SKM-1 (cell line): ENCODE results near the gene SEC31B.
A peak's percentile ranks its signal among the peaks of the same experiment; 100 is the strongest.

Experiments used
- DNase-seq: peaks from one replicate; lab custom pipeline; 2025; ENCODE audit not compliant: unreplicated experiment; lab: John Stamatoyannopoulos, UW

SEC31B gene

DNA sequence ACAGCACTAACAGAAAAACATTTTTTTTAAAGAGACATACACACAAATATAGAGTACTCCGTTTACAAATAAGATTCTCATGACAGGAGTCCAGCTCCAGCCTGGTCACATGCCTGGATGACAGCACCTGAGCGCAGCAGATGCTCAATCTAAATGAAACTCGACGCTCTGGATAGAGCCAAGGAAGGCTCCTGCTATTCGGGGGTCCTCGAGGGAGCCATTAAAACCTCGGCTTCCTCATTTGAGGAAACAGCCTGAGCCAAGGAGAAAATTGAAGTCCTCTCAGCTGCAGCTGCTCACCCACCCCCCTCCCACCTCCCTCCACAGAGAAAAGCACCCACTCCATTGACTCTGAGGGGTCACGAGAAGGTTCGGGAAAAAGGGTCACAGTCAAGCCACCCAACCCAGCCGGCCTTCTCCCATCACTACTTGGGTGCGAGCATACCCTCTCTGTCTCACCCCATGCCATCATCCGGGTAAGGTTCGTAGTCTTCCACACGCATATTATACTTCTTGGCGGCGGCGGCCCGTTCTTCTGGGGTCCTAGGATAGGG lies 9.3 kb upstream of the SEC31B start:
- DNase-seq, result no peak

DNA sequence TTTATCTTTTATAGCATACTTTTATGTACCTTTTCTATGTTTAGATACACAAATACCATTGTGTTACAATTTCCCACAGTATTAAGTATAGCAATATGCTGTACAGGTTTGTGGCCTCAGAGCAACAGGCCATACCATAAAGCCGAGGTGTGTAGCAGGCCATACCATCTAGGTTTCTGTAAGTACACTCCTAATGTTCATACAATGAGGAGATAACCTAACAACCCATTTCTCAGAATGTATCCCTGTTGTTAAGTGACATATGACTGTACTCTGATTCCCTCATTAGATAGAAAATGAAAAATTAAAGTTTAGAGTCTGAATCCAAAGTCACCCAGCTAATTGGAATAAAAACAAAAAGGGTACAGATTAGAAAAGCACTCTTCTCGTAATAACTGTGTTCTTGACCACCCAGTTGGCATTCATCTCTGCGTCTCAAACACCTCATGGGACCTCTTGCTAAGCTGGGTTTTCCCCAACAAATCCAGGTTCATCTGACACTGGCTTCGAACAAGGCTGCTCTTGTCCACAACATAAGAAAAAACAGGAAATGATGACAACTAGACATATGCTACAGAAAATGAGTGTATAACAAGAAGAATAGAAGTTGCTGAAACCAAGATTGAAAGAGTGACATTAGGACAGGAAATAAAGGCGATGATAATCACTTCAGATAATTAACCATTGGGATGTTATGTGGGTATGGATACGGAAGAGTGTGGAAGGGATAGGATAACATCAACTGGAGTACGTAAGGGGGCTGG lies 8.6 kb upstream of the SEC31B start:
- no peak for DNase-seq

DNA sequence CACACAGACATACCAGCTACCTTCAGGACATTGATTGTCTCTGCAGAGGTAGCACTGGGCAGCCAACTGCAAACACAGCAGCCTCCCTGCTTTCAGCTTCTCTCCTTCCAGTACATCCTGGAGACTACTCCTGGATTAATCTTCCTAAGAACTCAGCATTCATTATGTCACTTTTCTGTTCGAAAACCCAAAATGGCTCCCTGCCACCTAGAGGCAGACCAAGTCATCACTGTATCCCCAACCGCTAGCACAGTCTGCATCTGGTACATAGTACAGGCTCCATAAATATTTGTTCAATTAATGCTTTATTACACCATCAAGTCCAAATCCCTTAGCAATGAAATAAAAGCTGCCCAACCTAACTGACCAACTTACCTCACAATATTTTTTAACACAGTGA lies 5.0 kb upstream of the SEC31B start:
- DNase-seq, result no peak

DNA sequence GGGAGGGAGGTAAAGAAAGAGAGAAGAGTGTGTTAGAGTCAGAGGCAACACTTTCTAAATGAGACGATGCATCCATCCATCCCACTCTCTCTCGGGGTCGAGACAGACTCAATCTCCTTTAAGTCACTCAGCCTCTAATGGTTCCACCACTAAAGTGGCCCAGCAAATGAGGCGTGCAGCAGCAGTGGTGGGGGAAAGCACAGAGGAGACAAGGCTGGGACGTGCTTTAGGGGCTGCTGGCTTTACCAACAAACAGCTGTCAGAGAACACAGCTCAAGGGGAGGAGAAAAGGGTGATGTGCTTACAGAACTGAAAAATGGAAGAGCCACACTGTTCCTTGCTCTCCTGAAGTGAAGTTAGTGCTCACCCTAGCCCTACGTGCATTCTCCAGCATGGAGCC lies 4.5 kb upstream of the SEC31B start:
- no peak for DNase-seq

DNA sequence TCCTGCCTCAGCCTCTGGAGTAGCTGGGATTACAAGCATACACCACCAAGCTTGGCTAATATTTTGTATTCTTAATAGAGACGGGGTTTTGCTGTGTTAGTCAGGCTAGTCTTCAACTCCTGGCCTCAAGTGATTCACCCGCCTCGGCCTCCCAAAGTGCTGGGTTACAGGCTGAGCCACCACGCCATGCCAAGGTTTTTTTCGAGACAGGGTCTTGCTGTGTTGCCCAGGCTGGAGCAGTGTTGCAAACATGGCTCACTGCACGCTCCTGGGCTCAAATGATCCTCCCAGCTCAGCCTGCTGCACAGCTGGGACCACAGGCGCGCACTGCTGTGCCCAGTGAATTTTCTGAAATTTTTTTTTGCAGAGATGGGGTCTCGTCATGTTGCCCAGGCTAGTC lies 3.3 kb upstream of the SEC31B start:
- no peak for DNase-seq

DNA sequence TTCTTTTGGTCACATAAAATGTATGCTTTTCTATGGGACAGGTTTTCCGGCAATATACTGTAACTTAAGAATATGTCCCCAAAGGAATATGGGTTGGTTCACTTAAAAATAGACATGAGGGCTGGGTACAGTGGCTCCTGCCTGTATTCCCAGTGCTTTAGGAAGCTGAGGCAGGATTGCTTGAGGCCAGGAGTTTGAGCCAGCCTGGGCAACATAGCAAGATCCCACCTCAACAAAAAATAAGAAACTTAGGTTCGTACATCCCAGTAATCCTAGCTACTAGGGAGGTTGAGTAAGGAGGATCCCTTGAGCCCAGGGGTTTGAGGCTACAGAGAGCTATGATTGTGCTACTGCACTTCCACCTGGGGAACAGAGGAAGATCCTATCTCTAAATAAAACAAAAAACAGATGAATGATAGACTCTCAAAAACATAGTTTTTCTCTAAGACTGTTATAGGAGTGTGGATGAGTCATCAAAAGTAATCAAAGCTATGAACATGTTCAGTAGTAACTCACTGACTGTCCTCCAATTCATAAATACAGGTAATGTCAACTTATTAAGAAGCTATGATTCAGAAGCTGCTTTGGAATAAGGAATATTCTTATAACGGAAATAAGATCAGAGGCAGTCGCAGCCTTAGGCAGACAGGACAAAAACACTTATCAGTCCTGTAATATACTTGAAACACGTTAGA lies 2.6 kb upstream of the SEC31B start:
- DNase-seq, result no peak

DNA sequence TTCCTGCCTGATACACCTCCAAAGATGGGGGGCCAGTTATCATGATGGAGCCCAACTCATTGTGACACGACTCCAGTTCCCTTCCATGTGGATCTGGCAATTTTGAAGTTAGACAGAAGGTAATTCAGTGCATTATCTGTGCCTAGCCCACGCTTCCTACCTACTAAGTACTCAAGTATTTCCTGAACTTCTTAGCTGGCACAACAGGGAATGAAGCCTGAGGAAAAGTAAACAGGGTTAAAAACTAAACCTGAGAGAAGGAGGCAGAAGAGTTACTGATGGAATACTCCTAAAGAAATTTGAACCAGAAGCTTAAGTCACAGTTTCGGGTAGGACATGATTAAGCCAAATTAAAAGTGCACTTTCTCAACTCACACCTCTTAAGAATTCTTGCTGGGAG lies 1.1 kb upstream of the SEC31B start:
- DNase-seq, result no peak

DNA sequence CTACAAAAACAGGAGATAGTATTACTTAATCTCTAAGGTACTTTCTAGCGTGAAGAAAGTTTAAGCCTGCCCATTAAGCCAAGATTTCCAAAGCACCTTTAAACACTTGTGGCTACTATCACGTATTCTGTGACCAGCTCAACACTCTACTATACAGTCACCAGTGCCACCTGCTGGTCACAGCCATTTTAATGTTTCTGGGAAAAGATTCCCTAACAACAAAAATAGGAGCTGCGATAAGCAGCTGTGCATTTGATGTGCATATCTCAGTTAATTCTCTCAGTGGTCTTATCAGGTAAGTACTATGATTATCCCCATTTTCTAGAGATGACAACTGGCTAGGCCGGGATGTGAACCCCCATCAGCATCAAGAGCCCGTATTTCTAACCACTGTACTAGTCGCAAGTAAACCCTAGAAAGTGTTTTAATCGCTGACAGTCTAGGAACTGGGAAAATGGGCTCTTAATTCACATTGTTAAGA lies 860 bp downstream of the SEC31B start:
- DNase-seq, result peak; percentile 42

DNA sequence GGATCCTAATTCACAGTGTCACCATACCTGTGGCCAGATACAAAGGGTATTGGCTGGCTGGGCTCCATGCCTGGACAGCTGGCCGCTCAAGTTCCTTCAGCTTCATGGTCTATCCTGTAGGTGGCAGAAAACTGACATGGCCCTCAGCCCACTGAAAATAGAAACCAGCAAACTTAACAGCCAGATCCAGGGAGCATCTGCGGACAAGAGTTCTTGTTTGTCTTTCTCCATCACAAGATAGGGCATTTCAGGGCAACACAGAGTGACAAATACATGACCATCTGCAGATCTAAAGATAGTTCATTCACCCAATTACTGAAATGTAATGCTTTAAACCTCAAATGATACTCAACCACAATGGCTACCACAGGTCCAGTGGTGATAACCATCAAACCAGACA lies 2.8 kb downstream of the SEC31B start:
- no peak for DNase-seq

DNA sequence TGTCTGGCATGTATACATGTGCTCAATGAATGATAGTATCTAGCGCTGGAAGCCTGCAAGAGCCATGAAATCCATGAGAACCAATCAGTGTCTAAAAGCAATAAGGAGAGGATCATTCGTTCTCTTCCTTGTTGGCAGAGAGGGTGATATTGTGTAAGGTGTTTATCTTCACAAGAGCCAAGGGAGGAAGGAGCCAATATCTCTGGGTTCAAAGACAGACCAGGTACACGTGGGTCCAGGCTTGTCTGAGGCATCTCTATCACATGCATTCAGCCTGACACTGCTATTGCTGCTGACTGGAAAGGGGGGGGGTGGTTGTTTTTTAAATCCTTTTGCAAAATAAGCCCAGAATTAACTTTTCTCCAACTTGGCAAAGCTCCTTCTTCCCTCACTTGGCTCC lies 4.0 kb downstream of the SEC31B start:
- DNase-seq, result no peak

DNA sequence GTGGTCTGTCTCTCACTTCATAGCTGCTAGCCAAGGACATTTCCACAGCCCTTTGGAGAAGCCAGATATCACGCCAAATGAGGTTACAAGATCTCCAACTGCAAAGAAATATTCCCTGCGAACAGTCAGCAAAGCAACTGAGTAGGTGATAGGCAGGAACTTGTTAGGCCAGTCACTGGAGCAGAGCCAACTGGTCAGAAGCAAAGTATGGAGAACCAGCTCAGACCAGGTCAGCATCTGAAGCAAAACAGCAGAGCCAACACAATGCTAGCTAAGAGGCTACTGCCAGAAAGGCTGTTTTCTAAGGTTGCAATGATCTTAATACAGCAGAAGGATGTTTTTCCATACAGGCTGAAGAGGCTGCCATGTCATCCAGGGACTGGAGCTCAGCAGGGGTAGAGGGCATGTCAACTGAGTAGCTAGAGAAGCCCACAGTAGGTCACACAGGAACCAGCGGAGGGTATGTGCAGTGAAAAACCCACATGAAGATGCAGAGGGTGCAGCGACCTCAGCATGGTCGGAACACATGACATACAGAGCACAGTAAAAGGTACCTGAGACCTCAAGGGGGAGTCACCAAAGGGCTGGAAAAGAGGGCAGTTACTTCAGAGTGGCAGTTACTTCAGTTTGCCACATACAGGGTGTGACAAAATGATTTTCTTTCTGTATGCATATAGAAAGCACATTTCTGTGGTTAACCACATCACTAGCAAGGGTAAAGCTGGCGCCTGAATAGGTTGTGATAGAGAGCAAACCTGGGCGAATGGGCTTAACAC lies 8.9 kb downstream of the SEC31B start:
- DNase-seq, result no peak

DNA sequence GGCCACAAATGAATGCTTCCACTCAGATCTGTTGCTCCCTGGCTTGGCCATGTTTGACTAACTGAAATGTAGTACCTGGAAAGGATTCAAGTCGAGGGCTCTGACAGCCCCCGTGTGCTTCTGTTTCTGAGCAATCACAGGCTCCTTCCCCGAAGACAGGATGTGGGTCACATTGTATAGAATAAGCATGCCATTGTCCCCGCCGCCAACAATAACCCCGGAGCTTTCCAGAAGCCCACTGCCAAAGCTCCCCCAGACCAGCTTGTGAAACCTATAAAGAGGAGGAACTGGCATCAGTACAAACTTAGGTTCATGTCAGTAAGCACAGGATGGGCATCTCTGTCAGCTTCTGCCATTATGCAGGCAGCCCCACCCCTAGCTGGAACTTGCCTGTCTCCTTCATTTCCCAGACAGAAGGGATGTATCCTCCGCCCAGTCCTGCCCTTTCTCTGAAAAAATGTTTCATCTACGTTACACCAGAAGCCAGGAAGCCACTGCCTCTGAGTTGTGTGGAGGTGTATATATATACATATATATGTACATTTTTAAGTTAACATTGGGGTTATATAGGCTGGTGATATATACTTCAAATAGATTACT lies 10.3 kb downstream of the SEC31B start:
- DNase-seq, result no peak

DNA sequence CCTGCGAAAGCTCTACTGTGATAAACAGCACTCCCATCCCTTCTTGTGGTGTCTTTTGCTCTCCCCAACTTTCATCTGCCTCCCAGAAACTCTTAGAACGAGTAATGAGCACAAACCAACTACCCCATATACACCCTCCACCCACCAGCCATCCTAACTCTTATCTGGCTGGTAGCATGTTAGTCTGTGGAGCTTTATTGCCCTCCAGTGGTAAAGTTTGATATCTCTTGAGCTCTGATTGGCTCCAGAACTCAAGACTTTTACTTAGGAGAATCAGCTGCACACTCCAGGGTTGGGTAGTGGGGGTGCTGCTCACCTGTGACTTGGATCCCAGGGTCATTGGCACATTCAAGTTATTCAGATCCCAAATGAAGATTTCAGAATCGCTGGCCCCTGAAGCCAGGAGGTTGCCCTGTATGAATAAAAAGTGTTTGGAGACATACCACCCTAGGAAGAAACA lies 10.9 kb downstream of the SEC31B start:
- no peak for DNase-seq

DNA sequence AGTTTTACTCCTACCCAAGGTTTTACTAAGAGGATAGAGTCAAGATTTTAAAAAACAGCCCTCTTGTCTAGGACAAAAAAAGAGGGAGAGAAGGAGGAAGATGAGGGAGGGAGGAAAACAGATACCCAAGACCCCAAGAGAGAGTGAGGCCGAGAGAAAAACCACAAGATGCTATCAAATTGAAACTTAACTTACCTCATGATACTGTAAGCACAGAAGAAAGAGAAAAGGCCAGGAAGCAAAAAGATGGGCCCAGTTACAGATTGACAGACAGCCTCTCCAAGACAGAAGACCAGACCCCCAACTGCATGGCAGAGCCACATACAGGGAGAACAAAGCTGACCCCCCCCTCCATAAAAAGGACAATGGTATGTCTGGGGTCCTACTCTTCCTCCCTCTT lies 11.4 kb downstream of the SEC31B start:
- DNase-seq, result no peak

DNA sequence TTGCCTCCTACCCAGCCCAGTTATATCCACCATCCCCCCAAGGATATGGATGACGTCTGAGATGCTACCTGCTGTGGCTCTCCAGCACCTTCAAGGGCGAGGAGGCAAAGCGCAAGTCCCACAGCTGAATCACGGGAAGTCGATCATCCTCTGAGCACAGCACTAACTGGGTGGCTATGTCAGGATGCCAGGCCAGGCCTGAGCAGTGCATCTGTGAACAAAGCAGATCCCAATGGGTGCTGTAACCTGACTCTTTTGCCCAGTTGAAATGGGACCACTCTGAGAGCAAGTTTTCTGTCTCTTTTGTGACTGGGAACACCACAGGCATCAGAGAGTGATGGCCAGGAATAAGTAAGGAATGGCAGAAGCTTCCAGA lies 12.3 kb downstream of the SEC31B start:
- no peak for DNase-seq

DNA sequence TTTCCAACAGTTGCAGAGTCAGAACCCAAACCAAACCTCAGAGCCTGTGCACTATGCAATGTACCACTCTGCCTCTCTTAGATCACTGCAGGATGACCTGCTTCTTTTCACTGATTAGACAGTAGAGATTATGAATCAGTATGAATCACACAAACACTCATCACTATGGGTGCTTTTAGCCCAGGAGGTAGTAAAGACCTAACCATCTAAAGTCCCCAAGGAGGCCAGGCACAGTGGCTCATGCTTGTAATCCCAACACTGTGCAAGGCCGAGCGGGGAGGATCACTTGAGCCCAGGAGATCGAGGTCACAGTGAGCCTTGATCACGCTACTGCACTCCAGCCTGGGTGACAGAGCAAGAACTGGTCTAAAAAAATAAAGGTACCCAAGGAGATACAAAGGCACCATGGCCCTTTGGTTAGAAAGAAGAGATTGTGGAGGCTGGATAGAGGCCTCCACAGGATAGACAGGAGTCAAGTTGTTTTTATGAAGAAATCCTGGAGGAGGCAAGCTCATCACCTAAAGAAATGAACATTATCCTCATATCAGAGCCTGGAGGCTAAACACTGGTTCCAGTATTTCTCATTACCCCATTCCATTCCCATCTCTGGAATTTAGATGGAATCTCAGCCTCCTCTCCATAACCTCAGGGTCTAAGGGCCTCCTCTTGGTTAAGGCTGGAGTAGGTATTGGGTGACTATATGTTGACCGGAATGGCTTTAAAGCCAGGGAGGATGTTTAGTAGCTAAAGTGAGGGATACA lies 12.9 kb downstream of the SEC31B start:
- DNase-seq, result no peak

DNA sequence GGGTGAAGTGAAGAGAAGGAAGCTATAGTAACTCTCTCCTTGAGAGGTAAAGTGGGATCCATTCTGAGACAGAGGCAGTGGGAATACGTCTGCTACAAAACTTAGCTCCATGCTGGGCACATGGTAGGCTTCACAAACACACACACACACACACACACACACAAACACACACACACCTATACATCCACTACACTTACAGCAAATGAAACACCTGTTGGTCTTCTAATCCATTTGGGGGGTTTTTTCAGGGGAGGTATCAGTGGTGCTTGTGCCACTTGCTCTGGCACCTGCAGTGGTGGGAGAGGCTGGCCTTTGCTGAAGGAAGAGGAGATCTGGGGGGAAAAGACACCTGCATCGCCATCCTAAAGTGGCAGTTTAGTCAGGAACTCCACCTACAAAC lies 14.5 kb downstream of the SEC31B start:
- no peak for DNase-seq

DNA sequence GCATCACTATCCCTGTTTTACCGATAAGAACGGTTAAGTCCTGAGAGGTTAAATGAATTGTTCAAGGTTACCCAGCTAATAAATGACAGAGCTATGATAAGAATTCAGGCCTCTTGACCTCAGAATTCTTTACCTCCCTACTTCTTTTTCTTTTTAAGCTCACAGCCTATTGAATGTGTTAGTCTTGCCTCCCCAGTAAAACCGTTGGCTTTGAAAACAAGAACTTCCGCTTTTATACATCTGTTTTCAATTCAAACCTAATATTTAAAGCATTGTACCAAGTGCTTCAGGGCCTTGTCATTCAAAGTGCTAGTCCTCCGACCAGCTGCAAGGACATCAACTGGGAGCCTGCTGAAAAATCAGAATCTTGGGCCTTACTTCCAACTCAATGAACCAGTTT lies 15.6 kb downstream of the SEC31B start:
- DNase-seq, result no peak

DNA sequence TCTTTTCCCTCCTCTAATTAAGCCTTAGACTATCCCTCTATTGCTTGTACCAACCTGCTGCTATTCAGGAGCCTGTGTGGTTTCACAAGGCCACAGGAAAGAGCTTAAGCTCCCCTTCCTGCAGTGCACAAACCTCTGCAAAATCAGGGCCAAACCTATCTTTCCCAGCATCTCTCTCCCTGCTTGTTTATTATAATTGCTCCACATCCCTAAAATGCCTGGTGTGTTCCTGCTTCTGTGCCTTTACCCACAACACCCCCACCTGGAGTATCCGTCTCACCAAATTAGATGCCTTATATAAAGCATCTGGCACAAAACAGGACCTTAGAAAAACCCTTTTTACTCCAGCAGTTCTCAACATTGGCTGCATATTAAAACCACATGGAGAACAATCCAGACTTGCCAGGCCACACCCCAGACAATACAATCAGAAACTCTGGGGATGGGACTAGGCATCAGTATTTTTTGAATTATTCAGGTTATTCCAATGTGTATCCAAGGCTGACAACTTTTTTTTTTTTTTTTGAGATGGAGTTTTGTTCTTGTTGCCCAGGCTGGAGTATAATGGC lies 16.7 kb downstream of the SEC31B start:
- no peak for DNase-seq

DNA sequence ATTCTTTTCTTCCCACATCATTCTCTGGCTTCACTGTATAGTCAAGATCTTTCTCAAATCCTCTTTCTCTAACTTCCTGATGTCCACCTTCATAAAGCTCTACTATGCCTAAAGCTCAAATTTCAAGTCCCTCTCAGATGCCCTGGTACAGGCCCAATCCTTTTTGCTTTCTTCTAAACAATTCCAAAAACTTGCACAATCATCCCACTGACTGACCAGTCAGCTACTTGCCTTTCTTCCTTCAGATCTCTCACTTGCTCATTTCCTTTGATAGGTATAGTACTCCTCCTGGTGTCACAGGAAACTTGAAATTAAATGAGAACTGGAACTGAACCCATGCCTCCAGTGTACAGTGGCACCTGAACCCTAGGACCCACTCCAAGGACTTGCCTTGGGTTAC lies 18.2 kb downstream of the SEC31B start:
- DNase-seq, result no peak
